H9 (cell line): ENCODE results near the gene APP. TPM values are rescaled to one million over a fixed set of nuclear protein-coding genes. Genes with fewer than 3 reads are reported as not detected.

Experiments used
- DNase-seq: peaks from one replicate; pipeline ENCODE4 v3.0.0-alpha.2; 2017
- H2AFZ ChIP-seq: one replicate; pipeline ENCODE4 v1.6.1; 2013; ENCODE audit warnings: mild to moderate bottlenecking, low read length, control low read depth, moderate library complexity
- H2AK5ac ChIP-seq: 2 replicates; pipeline ENCODE4 v1.6.1; 2013; ENCODE audit warnings: low read length, control low read depth, mixed read lengths; ENCODE audit not compliant: insufficient read length
- H2BK120ac ChIP-seq: one replicate; pipeline ENCODE4 v1.6.1; 2013; ENCODE audit warnings: low read depth, mild to moderate bottlenecking, low read length, control low read depth, inconsistent platforms; ENCODE audit not compliant: poor library complexity, severe bottlenecking
- H2BK12ac ChIP-seq: 2 replicates; pipeline ENCODE4 v1.6.1; 2013; ENCODE audit warnings: low read length, control low read depth, mixed read lengths, low read depth; ENCODE audit not compliant: insufficient read length
- H2BK15ac ChIP-seq: 2 replicates; pipeline ENCODE4 v1.6.1; 2013; ENCODE audit warnings: low read depth, low read length, control low read depth
- H2BK20ac ChIP-seq: one replicate; pipeline ENCODE4 v1.6.1; 2013; ENCODE audit warnings: low read depth, mild to moderate bottlenecking, low read length, control low read depth, inconsistent platforms; ENCODE audit not compliant: poor library complexity, severe bottlenecking
- H2BK5ac ChIP-seq: 2 replicates; pipeline ENCODE4 v1.6.1; 2013; ENCODE audit warnings: low read length, control low read depth, mixed read lengths; ENCODE audit not compliant: insufficient read length
- H3K14ac ChIP-seq: 2 replicates; pipeline ENCODE4 v1.6.1; 2013; ENCODE audit warnings: low read length, control low read depth; ENCODE audit not compliant: insufficient read depth
- H3K18ac ChIP-seq: 2 replicates; pipeline ENCODE4 v1.6.1; 2013; ENCODE audit warnings: low read depth, mild to moderate bottlenecking, mixed read lengths, low read length, control low read depth; ENCODE audit not compliant: insufficient read length
- H3K23ac ChIP-seq: 2 replicates; pipeline ENCODE4 v1.6.1; 2013; ENCODE audit warnings: low read length, control low read depth, mixed read lengths, low read depth; ENCODE audit not compliant: insufficient read length
- H3K23me2 ChIP-seq: 2 replicates; pipeline ENCODE4 v1.6.1; 2013; ENCODE audit warnings: low read depth, mild to moderate bottlenecking, mixed read lengths, low read length, control low read depth; ENCODE audit not compliant: insufficient read length, poor library complexity, severe bottlenecking
- H3K27ac ChIP-seq: 2 replicates; pipeline ENCODE4 v1.5.1; 2013; ENCODE audit warnings: low read length, control low read depth, mixed read lengths, low read depth; ENCODE audit not compliant: insufficient read length
- H3K27me3 ChIP-seq: 2 replicates; pipeline ENCODE4 v1.6.1; 2013; ENCODE audit warnings: low read length, control low read depth, inconsistent platforms; ENCODE audit not compliant: insufficient read depth
- H3K4ac ChIP-seq: 2 replicates; pipeline ENCODE4 v1.6.1; 2013; ENCODE audit warnings: low read depth, mild to moderate bottlenecking, control low read depth, inconsistent platforms, low read length, moderate library complexity
- H3K4me1 ChIP-seq: 2 replicates; pipeline ENCODE4 v1.6.1; 2013; ENCODE audit warnings: low read length, control low read depth, inconsistent platforms; ENCODE audit not compliant: insufficient read depth
- H3K4me2 ChIP-seq: 2 replicates; pipeline ENCODE4 v1.6.1; 2013; ENCODE audit warnings: low read length, control low read depth, mixed read lengths; ENCODE audit not compliant: insufficient read length, insufficient read depth
- H3K56ac ChIP-seq: 2 replicates; pipeline ENCODE4 v1.6.1; 2013; ENCODE audit warnings: low read depth, mild to moderate bottlenecking, mixed read lengths, low read length, control low read depth; ENCODE audit not compliant: insufficient read length
- H3K79me1 ChIP-seq: 2 replicates; pipeline ENCODE4 v1.6.1; 2013; ENCODE audit warnings: low read depth, mild to moderate bottlenecking, moderate library complexity, low read length, control low read depth, inconsistent platforms; ENCODE audit not compliant: insufficient read depth, poor library complexity, severe bottlenecking
- H3K79me2 ChIP-seq: 2 replicates; pipeline ENCODE4 v1.6.1; 2013; ENCODE audit warnings: low read length, control low read depth, inconsistent platforms; ENCODE audit not compliant: insufficient read depth
- H3K9ac ChIP-seq: 2 replicates; pipeline ENCODE4 v1.6.1; 2013; ENCODE audit warnings: low read length, control low read depth, mixed read lengths; ENCODE audit not compliant: insufficient read length; ENCODE audit errors: extremely low read depth
- H3K9me3 ChIP-seq: one replicate; pipeline ENCODE4 v1.6.1; 2013; ENCODE audit warnings: low read depth, low read length, inconsistent platforms; ENCODE audit not compliant: control insufficient read depth
- H3T11ph ChIP-seq: one replicate; pipeline ENCODE4 v1.6.1; 2013; ENCODE audit warnings: mild to moderate bottlenecking, low read length, control low read depth, inconsistent platforms
- H4K20me1 ChIP-seq: one replicate; pipeline ENCODE4 v1.6.1; 2013; ENCODE audit not compliant: control insufficient read depth, insufficient read length, insufficient read depth
- H4K5ac ChIP-seq: 2 replicates; pipeline ENCODE4 v1.6.1; 2013; ENCODE audit warnings: low read depth, mild to moderate bottlenecking, mixed read lengths, low read length, control low read depth; ENCODE audit not compliant: insufficient read length
- H4K8ac ChIP-seq: replicated peaks from 2 replicates; pipeline ENCODE4 v1.6.1; 2013; ENCODE audit warnings: low read length, control low read depth, mixed read lengths, low read depth; ENCODE audit not compliant: insufficient read length
- H4K91ac ChIP-seq: 2 replicates; pipeline ENCODE4 v1.6.1; 2013; ENCODE audit warnings: low read depth, mild to moderate bottlenecking, moderate library complexity, mixed read lengths, low read length, control low read depth; ENCODE audit not compliant: insufficient read length
- H3K27ac Mint-ChIP-seq, 3 experiments: 2 replicates in 2 of 3; 3 replicates in 1 of 3; pipeline ENCODE4 v1.8.0; 2020 to 2021; ENCODE audit warnings: mixed read lengths in 3 of 3, mild to moderate bottlenecking in 1 of 3, moderate library complexity in 1 of 3
- H3K27me3 Mint-ChIP-seq: 2 replicates; pipeline ENCODE4 v1.8.0; 2021; ENCODE audit warnings: low read depth, mild to moderate bottlenecking, moderate library complexity, mixed read lengths
- H3K36me3 Mint-ChIP-seq, 3 experiments: 2 replicates in 2 of 3; 3 replicates in 1 of 3; pipeline ENCODE4 v1.8.0; 2020 to 2021; ENCODE audit warnings: low read depth in 3 of 3, mixed read lengths in 3 of 3; ENCODE audit not compliant: insufficient read depth in 1 of 3
- H3K4me1 Mint-ChIP-seq, 2 experiments: 2 replicates each; pipeline ENCODE4 v1.8.0; 2020; ENCODE audit warnings: mixed read lengths in 2 of 2
- H3K4me3 Mint-ChIP-seq, 2 experiments: 2 replicates in 1 of 2; 3 replicates in 1 of 2; pipeline ENCODE4 v1.8.0; 2020 to 2021; ENCODE audit warnings: mild to moderate bottlenecking in 2 of 2, mixed read lengths in 2 of 2, moderate library complexity in 1 of 2
- H3K9me3 Mint-ChIP-seq, 2 experiments: 2 replicates in 1 of 2; 3 replicates in 1 of 2; pipeline ENCODE4 v1.8.0; 2020; ENCODE audit warnings: mild to moderate bottlenecking in 2 of 2, mixed read lengths in 2 of 2, moderate library complexity in 1 of 2
- WGBS: extraction: QIAGEN DNeasy Blood & Tissue Kit; methylation state at CpG from one replicate; pipeline ENCODE4 v1.1.7; 2013; ENCODE audit warnings: missing lambda C conversion rate, low lambda C conversion rate, mixed read lengths; ENCODE audit not compliant: insufficient read length; ENCODE audit errors: extremely low coverage; 5-methylcytosine and 5-hydroxymethylcytosine counted together
- total RNA-seq: library from RNA; stranded (reverse); gene quantifications from 2 replicates; pipeline ENCODE4 v1.2.1, GENCODE V29; 2021
- TF ChIP-seq, protein P1 (sequence below): fragments of 200-600 bp; sonication (generic); conservative IDR thresholded peaks from 3 replicates; pipeline ENCODE4 v1.8.0; 2021; ENCODE audit warnings: antibody characterized with exemption, mild to moderate bottlenecking

APP gene
- total RNA-seq, 1 experiment from 2014 or later: 380 TPM

- no peak overlapping the region for H3K56ac ChIP-seq
- H3K18ac ChIP-seq: no peak overlapping the region
- no peak overlapping the region for H3K4me2 ChIP-seq
- no peak overlapping the region for H2BK120ac ChIP-seq
- no peak overlapping the region for H3K14ac ChIP-seq
- H4K91ac ChIP-seq: no peak overlapping the region
- Mint-ChIP-seq H3K27me3 (no peaks in the 10 kb centered on the region; the same call in 1 of the 2 replicates), H3K4me3 (no peak overlapping the region), H3K27ac (peak overlapping the region; percentile 63 to 87 (median 78); a peak in 4 of 7 replicates), H3K9me3 (no peaks in the 10 kb centered on the region), H3K4me1 (peaks cover 40 to 43% of the 10 kb centered on the region in 2 experiments), H3K36me3 (peaks cover 25 to 31% (median 25%) of the 10 kb centered on the region in 3 experiments; a peak in 6 of 7 replicates)
- H3K27me3 ChIP-seq: no peaks in the 10 kb centered on the region
- DNase-seq: no peak
- no peaks in the 10 kb centered on the region for H3K79me2 ChIP-seq
- TF ChIP-seq, protein P1, sequence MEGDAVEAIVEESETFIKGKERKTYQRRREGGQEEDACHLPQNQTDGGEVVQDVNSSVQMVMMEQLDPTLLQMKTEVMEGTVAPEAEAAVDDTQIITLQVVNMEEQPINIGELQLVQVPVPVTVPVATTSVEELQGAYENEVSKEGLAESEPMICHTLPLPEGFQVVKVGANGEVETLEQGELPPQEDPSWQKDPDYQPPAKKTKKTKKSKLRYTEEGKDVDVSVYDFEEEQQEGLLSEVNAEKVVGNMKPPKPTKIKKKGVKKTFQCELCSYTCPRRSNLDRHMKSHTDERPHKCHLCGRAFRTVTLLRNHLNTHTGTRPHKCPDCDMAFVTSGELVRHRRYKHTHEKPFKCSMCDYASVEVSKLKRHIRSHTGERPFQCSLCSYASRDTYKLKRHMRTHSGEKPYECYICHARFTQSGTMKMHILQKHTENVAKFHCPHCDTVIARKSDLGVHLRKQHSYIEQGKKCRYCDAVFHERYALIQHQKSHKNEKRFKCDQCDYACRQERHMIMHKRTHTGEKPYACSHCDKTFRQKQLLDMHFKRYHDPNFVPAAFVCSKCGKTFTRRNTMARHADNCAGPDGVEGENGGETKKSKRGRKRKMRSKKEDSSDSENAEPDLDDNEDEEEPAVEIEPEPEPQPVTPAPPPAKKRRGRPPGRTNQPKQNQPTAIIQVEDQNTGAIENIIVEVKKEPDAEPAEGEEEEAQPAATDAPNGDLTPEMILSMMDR: no peak
- H3T11ph ChIP-seq: no peak overlapping the region
- H3K23me2 ChIP-seq: no peaks in the 10 kb centered on the region
- no peaks in the 10 kb centered on the region for H3K9me3 ChIP-seq
- no peak overlapping the region for H2BK5ac ChIP-seq
- H3K79me1 ChIP-seq: no peaks in the 10 kb centered on the region
- no peak overlapping the region for H2AFZ ChIP-seq
- no peak overlapping the region for H3K4ac ChIP-seq
- no peak overlapping the region for H3K27ac ChIP-seq
- no peaks in the 10 kb centered on the region for H4K20me1 ChIP-seq
- H3K23ac ChIP-seq: no peak overlapping the region
- WGBS: no CpG with 5 or more reads among the region's 3 CpGs
- no peak overlapping the region for H2BK12ac ChIP-seq
- no peak overlapping the region for H2BK15ac ChIP-seq
- H3K9ac ChIP-seq: no peak overlapping the region
- no peak overlapping the region for H4K8ac ChIP-seq
- H3K4me1 ChIP-seq: peaks cover 14% of the 10 kb centered on the region; the same call in 1 of the 2 replicates
- H2AK5ac ChIP-seq: no peak overlapping the region
- no peak overlapping the region for H4K5ac ChIP-seq
- no peak overlapping the region for H2BK20ac ChIP-seq
Observed at GRCh38 chr21:25985990-25986389, 184.6 kb downstream of the APP start.
